Right atrium auricular region (tissue), 2 donors: ENCODE results near the gene CXCL16. TPM values are rescaled to one million over a fixed set of nuclear protein-coding genes. Genes with fewer than 3 reads are reported as not detected.
A peak's percentile ranks its signal among the peaks of the same experiment; 100 is the strongest.

Experiments used
- DNase-seq: peaks from one replicate; pipeline ENCODE4 v3.0.0-alpha.2; 2019; ENCODE audit warnings: low spot score
- H3K27ac ChIP-seq, 2 donors: fragments of 200-600 bp; sonication (generic); 1 replicate in 1 of 2; 2 replicates in 1 of 2; pipeline ENCODE4 v1.5.1; 2016 to 2019
- H3K27me3 ChIP-seq, 2 donors: fragments of 200-600 bp; sonication (generic); one replicate each; pipeline versions ENCODE4 v1.5.1 to v1.6.0; 2017 to 2019
- H3K36me3 ChIP-seq: fragments of 200-600 bp; sonication (generic); one replicate; pipeline ENCODE4 v1.5.1; 2016
- H3K4me1 ChIP-seq, 2 donors: fragments of 200-600 bp; sonication (generic); one replicate each; pipeline versions ENCODE4 v1.5.1 to v1.6.0; 2017 to 2019
- H3K4me3 ChIP-seq, 2 donors: fragments of 200-600 bp; sonication (generic); 1 replicate in 1 of 2; 2 replicates in 1 of 2; pipeline ENCODE4 v1.5.1; 2017 to 2019; ENCODE audit warnings: mild to moderate bottlenecking in 1 of 2, moderate library complexity in 1 of 2
- H3K9me3 ChIP-seq, 2 donors: fragments of 200-600 bp; sonication (generic); one replicate each; pipeline ENCODE4 v1.5.1; 2019
- total RNA-seq, 2 donors: library from RNA; depleted of rRNA; stranded (reverse); fragments of >200 nt; gene quantifications; one replicate each; pipeline ENCODE4 v1.1.0, GENCODE V29; 2016
- TF ChIP-seq, protein P1 (sequence below), 2 donors: fragments of 200-600 bp; sonication (generic); IDR thresholded peaks; one replicate each; pipeline ENCODE4 v1.5.1; 2019; ENCODE audit warnings: antibody characterized with exemption in 2 of 2

Gene CXCL16
- total RNA-seq, 2 donors from 2014 or later = 5.2 to 12.4 TPM

DNA sequence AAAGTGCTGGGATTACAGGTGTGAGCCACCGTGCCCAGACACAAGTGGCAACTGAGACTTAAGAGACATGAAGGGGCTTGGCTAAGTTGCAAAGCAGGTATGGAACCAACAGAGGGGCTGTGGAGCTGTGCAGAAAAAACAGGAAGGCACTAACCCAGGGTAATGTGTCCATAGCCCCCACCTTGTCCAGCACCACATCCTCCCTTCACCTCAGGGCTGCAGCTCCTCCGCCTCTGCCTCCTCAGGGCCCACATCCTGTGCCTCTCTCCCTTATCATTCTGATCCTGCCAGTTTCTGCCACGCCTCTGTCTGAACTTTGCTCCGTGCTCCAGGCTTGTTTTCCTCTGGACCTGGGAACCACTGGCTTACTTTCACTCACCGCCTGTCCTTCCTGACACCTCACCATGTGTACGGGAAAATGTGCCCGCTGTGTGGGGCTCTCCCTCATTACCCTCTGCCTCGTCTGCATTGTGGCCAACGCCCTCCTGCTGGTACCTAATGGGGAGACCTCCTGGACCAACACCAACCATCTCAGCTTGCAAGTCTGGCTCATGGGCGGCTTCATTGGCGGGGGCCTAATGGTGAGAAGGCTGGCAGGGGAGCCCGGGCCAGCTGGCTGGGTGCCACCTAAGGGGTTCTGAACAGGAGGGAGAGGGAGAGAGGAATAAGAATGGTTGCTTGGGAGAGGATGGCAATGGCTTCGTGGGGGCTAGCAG, 31.9 kb upstream of the CXCL16 start, which contains the start of gene TM4SF5:
Gene TM4SF5, plus strand, starts transcription at position 368 of the 716 bp plus-strand sequence. Its CDS starts 37 bp downstream, at position 405.
- no peak for DNase-seq
- no peaks in the 10 kb centered on the region for H3K4me1 ChIP-seq
- H3K9me3 ChIP-seq = no peaks in the 10 kb centered on the region
- TF ChIP-seq, protein P1, sequence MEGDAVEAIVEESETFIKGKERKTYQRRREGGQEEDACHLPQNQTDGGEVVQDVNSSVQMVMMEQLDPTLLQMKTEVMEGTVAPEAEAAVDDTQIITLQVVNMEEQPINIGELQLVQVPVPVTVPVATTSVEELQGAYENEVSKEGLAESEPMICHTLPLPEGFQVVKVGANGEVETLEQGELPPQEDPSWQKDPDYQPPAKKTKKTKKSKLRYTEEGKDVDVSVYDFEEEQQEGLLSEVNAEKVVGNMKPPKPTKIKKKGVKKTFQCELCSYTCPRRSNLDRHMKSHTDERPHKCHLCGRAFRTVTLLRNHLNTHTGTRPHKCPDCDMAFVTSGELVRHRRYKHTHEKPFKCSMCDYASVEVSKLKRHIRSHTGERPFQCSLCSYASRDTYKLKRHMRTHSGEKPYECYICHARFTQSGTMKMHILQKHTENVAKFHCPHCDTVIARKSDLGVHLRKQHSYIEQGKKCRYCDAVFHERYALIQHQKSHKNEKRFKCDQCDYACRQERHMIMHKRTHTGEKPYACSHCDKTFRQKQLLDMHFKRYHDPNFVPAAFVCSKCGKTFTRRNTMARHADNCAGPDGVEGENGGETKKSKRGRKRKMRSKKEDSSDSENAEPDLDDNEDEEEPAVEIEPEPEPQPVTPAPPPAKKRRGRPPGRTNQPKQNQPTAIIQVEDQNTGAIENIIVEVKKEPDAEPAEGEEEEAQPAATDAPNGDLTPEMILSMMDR (IDR thresholded peaks at IDR 0.05) = no peak
- H3K4me3 ChIP-seq = no peak within 1 kb of the TSS
- H3K36me3 ChIP-seq = no peaks in the 10 kb centered on the region
- no peak within 1 kb of the TSS for H3K27ac ChIP-seq
- H3K27me3 ChIP-seq = no peaks in the 10 kb centered on the region

DNA sequence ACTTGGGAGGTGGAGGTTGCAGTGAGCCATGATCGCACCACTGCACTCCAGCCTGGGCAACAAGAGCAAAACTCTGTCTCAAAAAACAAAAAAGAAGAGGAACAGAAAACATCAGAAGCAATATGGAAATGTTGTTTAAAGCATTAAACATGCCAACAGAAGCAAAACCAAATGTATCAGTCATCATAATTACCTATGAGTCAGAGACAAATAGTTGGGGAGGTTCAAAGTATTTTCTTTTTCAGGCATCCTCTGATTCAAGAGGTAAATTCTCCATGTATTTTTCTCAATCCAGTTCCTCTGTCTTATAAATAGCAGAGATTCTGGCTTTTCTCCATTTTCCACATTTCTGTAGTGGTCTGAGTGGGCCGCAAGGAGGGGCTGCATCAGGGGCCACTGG, 29.9 kb upstream of the CXCL16 start:
- H3K4me1 ChIP-seq = no peaks in the 10 kb centered on the region

DNA sequence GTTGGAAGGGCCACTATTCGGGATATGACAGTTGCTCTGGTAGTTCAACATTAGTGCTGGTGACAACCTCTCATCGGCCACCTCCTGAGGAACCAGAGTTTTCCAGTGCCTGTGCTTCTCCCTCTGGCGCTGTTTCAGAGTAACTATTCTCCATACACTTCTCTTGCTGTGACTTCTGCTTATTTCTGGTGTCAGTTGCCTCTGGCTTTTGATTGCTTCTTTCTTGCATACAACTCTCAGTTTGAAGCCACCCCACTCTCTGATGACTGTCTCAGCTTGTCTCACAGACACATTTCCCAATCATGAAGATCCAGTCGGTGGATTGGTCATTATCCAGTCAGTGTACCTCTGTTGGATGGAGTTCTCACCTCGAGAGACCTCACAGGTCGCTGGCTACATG, 28.6 kb upstream of the CXCL16 start:
- no peaks in the 10 kb centered on the region for H3K9me3 ChIP-seq
- no peaks in the 10 kb centered on the region for H3K27me3 ChIP-seq
- TF ChIP-seq, protein P1 (IDR thresholded peaks at IDR 0.05) = no peak
- no peaks in the 10 kb centered on the region for H3K4me1 ChIP-seq
- H3K36me3 ChIP-seq = no peaks in the 10 kb centered on the region
- no peak overlapping the region for H3K27ac ChIP-seq
- no peak overlapping the region for H3K4me3 ChIP-seq
- no peak for DNase-seq

More for the DNA sequence above, 29.9 kb upstream of the CXCL16 start:
- Histone ChIP-seq H3K9me3 (no peaks in the 10 kb centered on the region), H3K36me3 (no peaks in the 10 kb centered on the region), H3K27ac (no peak overlapping the region), H3K27me3 (no peaks in the 10 kb centered on the region), H3K4me3 (no peak overlapping the region)
- DNase-seq = no peak
- TF ChIP-seq, protein P1 (IDR thresholded peaks at IDR 0.05) = no peak

DNA sequence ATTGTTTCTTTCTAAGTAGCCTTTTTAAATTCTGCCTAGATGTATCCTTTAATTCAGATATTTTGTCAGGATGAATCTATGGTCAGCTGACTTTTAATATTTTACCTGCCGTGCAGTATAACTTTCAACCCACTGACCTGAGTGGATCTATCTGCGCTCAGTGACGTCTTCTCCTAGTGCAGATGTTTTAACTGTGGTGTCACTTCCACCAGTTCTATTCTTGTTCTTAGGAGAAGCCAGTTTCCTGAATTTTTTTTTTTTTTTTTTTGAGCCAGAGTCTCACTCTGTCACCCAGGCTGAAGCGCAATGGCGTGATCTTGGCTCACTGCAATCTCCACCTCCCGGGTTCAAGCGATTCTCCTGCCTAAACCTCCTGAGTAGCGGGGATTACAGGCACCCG, 27.0 kb upstream of the CXCL16 start:
- H3K4me3 ChIP-seq = no peak overlapping the region
- H3K27me3 ChIP-seq = no peaks in the 10 kb centered on the region
- H3K4me1 ChIP-seq = no peaks in the 10 kb centered on the region
- TF ChIP-seq, protein P1 (IDR thresholded peaks at IDR 0.05) = no peak
- no peak for DNase-seq
- no peaks in the 10 kb centered on the region for H3K36me3 ChIP-seq
- no peaks in the 10 kb centered on the region for H3K9me3 ChIP-seq
- H3K27ac ChIP-seq = no peak overlapping the region

DNA sequence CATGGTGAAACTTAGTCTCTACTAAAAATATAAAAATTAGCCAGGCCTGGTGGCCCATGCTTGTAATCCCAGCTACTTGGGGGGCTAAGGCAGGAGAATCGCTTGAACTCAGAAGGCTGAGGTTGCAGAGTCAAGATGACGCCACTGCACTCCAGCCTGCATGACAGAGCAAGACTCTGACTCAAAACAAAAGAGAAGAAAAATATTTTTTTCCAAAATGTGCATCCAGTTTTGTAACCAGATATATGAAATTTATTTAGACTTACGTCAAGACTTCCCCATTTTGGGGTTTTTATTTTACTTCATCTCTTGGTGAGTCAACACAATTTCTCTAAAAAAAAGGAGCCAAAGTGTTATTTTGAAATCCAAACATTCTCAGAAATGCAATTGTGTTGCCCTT, 26.5 kb upstream of the CXCL16 start:
- Histone ChIP-seq H3K9me3 (no peaks in the 10 kb centered on the region), H3K36me3 (no peaks in the 10 kb centered on the region), H3K27ac (peak overlapping the region; percentile 10 to 14), H3K4me1 (no peaks in the 10 kb centered on the region), H3K4me3 (no peak overlapping the region), H3K27me3 (no peaks in the 10 kb centered on the region)
- DNase-seq = no peak
- TF ChIP-seq, protein P1 (IDR thresholded peaks at IDR 0.05) = no peak

DNA sequence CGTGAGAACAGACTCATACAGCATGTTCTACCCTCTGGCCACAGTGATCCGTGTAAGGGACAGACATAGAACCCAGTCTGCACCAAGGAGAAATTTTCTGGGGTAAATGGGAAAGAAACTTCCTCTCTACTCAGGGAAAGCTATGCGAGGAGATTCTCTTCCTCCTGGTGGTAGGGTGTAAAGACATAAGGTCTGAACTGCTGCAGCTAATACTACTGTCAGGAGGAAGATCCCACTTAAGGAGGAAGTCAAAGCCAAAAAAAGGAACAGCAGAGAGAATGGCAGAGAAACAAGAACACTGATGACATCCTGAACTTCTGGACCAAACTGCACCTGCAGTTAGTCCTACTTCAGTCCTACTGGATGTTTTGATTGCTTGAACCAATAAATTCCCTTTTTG, 24.9 kb upstream of the CXCL16 start:
- no peak overlapping the region for H3K4me3 ChIP-seq
- TF ChIP-seq, protein P1 (IDR thresholded peaks at IDR 0.05) = no peak
- no peaks in the 10 kb centered on the region for H3K9me3 ChIP-seq
- H3K36me3 ChIP-seq = no peaks in the 10 kb centered on the region
- DNase-seq = no peak
- no peaks in the 10 kb centered on the region for H3K4me1 ChIP-seq
- no peak overlapping the region for H3K27ac ChIP-seq
- no peaks in the 10 kb centered on the region for H3K27me3 ChIP-seq
